HepG2 (cell line): Measurements from ENCODE around the gene PTPRD. TPM values are rescaled to one million over a fixed set of nuclear protein-coding genes. Genes with fewer than 3 reads are reported as not detected.

Experiments used
- ATAC-seq: fragments of 200-7000 bp; cut with Tn5 transposase; 3 replicates; pipeline ENCODE4 v1.9.1; 2020; ENCODE audit warnings: mild to moderate bottlenecking, moderate library complexity
- BruUV-seq: library from RNA; stranded (reverse); fragments of 400-500 nt; replicated peaks from 2 replicates; lab custom pipeline; 2021; lab: Mats Ljungman, UMichigan
- CTCF ChIA-PET: fragments of 300-600 bp; formaldehyde crosslinking; extraction: SDS; loops from one replicate; lab custom pipeline; 2021; ENCODE audit warnings: low total read pairs, inconsistent platforms, low intra/inter-chr PET ratio; lab: Yijun Ruan, JAX
- POLR2A ChIA-PET: fragments of 350-600 bp; sonication (Branson Sonifier 250); formaldehyde crosslinking; loops from one replicate; lab custom pipeline; 2020; ENCODE audit warnings: antibody characterized with exemption, inconsistent platforms; lab: Yijun Ruan, JAX
- DNase-seq: peaks from one replicate; pipeline ENCODE4 v3.0.0-alpha.2; 2015; ENCODE audit warnings: low spot score
- FAIRE-seq: peaks from 3 replicates; lab custom pipeline; 2011; peaks lifted over from hg19 to GRCh38; lab: Jason Lieb, UNC
- H2AFZ ChIP-seq: one replicate; pipeline ENCODE4 v1.6.1; 2011; ENCODE audit warnings: low read length, inconsistent platforms
- H3K27ac ChIP-seq: fragments of 300-600 bp; 3 replicates; pipeline ENCODE4 v1.8.0; 2011; ENCODE audit warnings: mixed run types, mild to moderate bottlenecking, mixed read lengths, low read length, inconsistent platforms; ENCODE audit not compliant: insufficient read depth; ENCODE audit errors: extremely low read length
- H3K27me3 ChIP-seq, 2 experiments: fragments of 200-600 bp in 1 of 2; 2 replicates in 1 of 2; 3 replicates in 1 of 2; pipeline versions ENCODE4 v1.6.0 to v1.8.0; 2011; ENCODE audit warnings: low read length in 2 of 2, mild to moderate bottlenecking in 2 of 2, moderate library complexity in 2 of 2, inconsistent platforms in 1 of 2; ENCODE audit not compliant: insufficient read depth in 2 of 2, control insufficient read depth in 1 of 2
- H3K36me3 ChIP-seq, 2 experiments: fragments of 200-600 bp in 1 of 2; replicated peaks in 1 of 2; 2 replicates in 1 of 2; 3 replicates in 1 of 2; pipeline versions ENCODE4 v1.5.1 to v1.8.0; 2011; ENCODE audit warnings: low read length in 2 of 2, inconsistent platforms in 1 of 2; ENCODE audit not compliant: insufficient read depth in 2 of 2, control insufficient read depth in 1 of 2
- H3K4me1 ChIP-seq: 2 replicates; pipeline ENCODE4 v1.5.1; 2012; ENCODE audit warnings: low read length, inconsistent platforms; ENCODE audit not compliant: insufficient read depth
- H3K4me2 ChIP-seq: 2 replicates; pipeline ENCODE4 v1.6.0; 2011; ENCODE audit warnings: low read depth, low read length, inconsistent platforms
- H3K4me3 ChIP-seq, 3 experiments: fragments of 200-600 bp in 1 of 3; sonication (generic), shearing (Covaris generic) in 1 of 3; replicated peaks in 1 of 3; 2 replicates each; pipeline ENCODE4 v1.5.1; 2011 to 2016; ENCODE audit warnings: low read length in 3 of 3, inconsistent platforms in 2 of 3, low read depth in 2 of 3, mild to moderate bottlenecking in 2 of 3, control low read depth in 1 of 3, mixed read lengths in 1 of 3; ENCODE audit not compliant: insufficient read depth in 1 of 3
- H3K79me2 ChIP-seq: one replicate; pipeline ENCODE4 v1.6.1; 2011; ENCODE audit warnings: low read length, inconsistent platforms; ENCODE audit not compliant: insufficient read depth
- H3K9ac ChIP-seq: 2 replicates; pipeline ENCODE4 v1.6.0; 2011; ENCODE audit warnings: mild to moderate bottlenecking, low read depth, low read length, inconsistent platforms; ENCODE audit not compliant: insufficient read depth
- H3K9me3 ChIP-seq: 2 replicates; pipeline ENCODE4 v1.5.1; 2012; ENCODE audit warnings: mild to moderate bottlenecking, low read length
- H4K20me1 ChIP-seq: 2 replicates; pipeline ENCODE4 v1.6.0; 2011; ENCODE audit warnings: inconsistent platforms, mild to moderate bottlenecking, low read length, moderate library complexity; ENCODE audit not compliant: insufficient read depth
- FOXK2 ChIP-seq: fragments of 450-650 bp; IDR thresholded peaks from 2 replicates; pipeline ENCODE4 v1.6.1; 2016
- NR2F2 ChIP-seq: IDR thresholded peaks from 2 replicates; pipeline ENCODE4 v1.6.1; 2012; ENCODE audit warnings: low read depth, inconsistent platforms, borderline replicate concordance
- SALL2 ChIP-seq: sonication (generic); formaldehyde crosslinking; IDR thresholded peaks from 2 replicates; pipeline ENCODE4 v1.8.1; 2023; ENCODE audit warnings: mild to moderate bottlenecking, missing genetic modification reagents, inconsistent platforms
- SIN3B ChIP-seq: fragments of 150-350 bp; IDR thresholded peaks from 2 replicates; pipeline ENCODE4 v1.6.1; 2014; ENCODE audit warnings: low read length
- SRF ChIP-seq: IDR thresholded peaks from 2 replicates; pipeline ENCODE4 v1.6.1; 2011; ENCODE audit warnings: mild to moderate bottlenecking, low read depth, low read length, moderate library complexity
- ZNF333 ChIP-seq: sonication (generic); formaldehyde crosslinking; IDR thresholded peaks from 2 replicates; pipeline ENCODE4 v1.4.0; 2020; ENCODE audit warnings: mild to moderate bottlenecking, missing genetic modification reagents, borderline replicate concordance
- ZNF337 ChIP-seq: sonication (generic); formaldehyde crosslinking; IDR thresholded peaks from 2 replicates; pipeline ENCODE4 v1.5.1; 2020; ENCODE audit warnings: missing genetic modification reagents, low read depth, mild to moderate bottlenecking, borderline replicate concordance
- ZNF660 ChIP-seq: sonication (generic); formaldehyde crosslinking; IDR thresholded peaks from 2 replicates; pipeline ENCODE4 v1.5.1; 2020; ENCODE audit warnings: mild to moderate bottlenecking, low read depth, missing genetic modification reagents, borderline replicate concordance
- ZNF766 ChIP-seq: sonication (generic); formaldehyde crosslinking; IDR thresholded peaks from 2 replicates; pipeline ENCODE4 v1.5.0; 2020; ENCODE audit warnings: missing genetic modification reagents, borderline replicate concordance
- ZNF816 ChIP-seq: sonication (generic); formaldehyde crosslinking; IDR thresholded peaks from 2 replicates; pipeline ENCODE4 v1.8.0; 2022; ENCODE audit warnings: missing genetic modification reagents, mild to moderate bottlenecking, borderline replicate concordance
- WGBS: methylation state at CpG from one replicate; pipeline ENCODE4 v1.1.6; 2017; ENCODE audit warnings: low lambda C conversion rate; 5-methylcytosine and 5-hydroxymethylcytosine counted together
- in situ Hi-C: cut with HindIII; loops from 2 replicates; pipeline ENCODE4 v1.10.0; 2017; ENCODE audit warnings: low pct_unique_long_range_greater_than_20kb; ENCODE audit not compliant: extremely low pct_ligation_motif_present
- intact Hi-C: fragments of 100-400 bp; cut with micrococcal nuclease; formaldehyde crosslinking; loops from one replicate; pipeline ENCODE4 v1.10.0; 2022; ENCODE audit not compliant: unreplicated experiment
- polyA plus RNA-seq, 8 experiments: library from polyadenylated mRNA; depleted of rRNA in 3 of 8; stranded (reverse) in 7 of 8; unstranded in 1 of 8; fragments of >200 nt; fragmentation: Illumina TruSeq in 4 of 8; extraction: Trizol in 4 of 8; gene quantifications; 2 replicates each; pipeline versions ENCODE4 v1.2.1 to v1.2.3, GENCODE V29; 2011 to 2016; ENCODE audit warnings: low read depth in 4 of 8, missing spikeins in 1 of 8, mixed read lengths in 1 of 8; ENCODE audit not compliant: insufficient read depth in 1 of 8
- total RNA-seq, 5 experiments: library from RNA; depleted of rRNA; stranded (reverse); fragments of >200 nt; fragmentation: Illumina TruSeq; extraction: Trizol; gene quantifications; 2 replicates each; pipeline ENCODE4 v1.2.3, GENCODE V29; 2016; ENCODE audit warnings: low read depth in 1 of 5
- TF ChIP-seq, protein P1 (sequence below): sonication (generic); formaldehyde crosslinking; IDR thresholded peaks from 2 replicates; pipeline ENCODE4 v1.8.0; 2022; ENCODE audit warnings: mild to moderate bottlenecking, missing genetic modification reagents; ENCODE audit not compliant: insufficient replicate concordance
- TF ChIP-seq, protein P2 (sequence below): IDR thresholded peaks from 2 replicates; pipeline ENCODE4 v1.6.1; 2016; ENCODE audit warnings: missing biosample characterization, missing genetic modification reagents, low read depth

The PTPRD gene
- total and polyA plus RNA-seq, 2 of the 13 experiments (the other 11 are each of a cell fraction or from before 2014, with no cell fraction given), result 0.05 TPM; not detected in 1

DNA sequence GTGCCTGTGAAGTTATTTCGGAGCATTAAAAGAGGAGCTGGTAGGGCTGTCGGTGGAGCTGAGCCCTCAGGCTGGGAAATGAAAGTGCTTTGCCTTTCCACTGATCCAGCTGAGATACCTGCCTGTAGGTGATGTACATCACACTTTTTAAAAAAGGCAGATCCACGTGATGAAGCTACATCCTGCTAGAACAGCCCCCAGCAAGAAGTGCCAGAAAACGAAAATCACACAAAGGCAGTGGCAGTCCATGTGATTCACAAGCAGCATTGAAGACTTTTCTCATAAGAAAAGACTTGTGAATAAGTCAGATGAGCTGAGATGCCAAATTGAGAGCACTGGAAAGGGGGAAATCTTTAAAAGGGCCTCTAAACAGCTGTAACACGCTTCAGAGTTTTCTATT lies 765.1 kb downstream of the PTPRD start:
- Histone ChIP-seq H3K4me3 (no peak overlapping the region), H3K9me3 (no peaks in the 10 kb centered on the region), H3K4me2 (no peak overlapping the region), H3K27me3 (no peaks in the 10 kb centered on the region), H3K4me1 (no peaks in the 10 kb centered on the region), H2AFZ (no peak overlapping the region), H4K20me1 (no peaks in the 10 kb centered on the region), H3K9ac (no peak overlapping the region), H3K79me2 (no peaks in the 10 kb centered on the region), H3K27ac (no peak overlapping the region), H3K36me3 (no peaks in the 10 kb centered on the region)
- no peak for FAIRE-seq
- CTCF ChIA-PET, result no interaction called here
- 1% methylated on average over 5 of the region's 5 CpGs for WGBS
- BruUV-seq, result no TSS peak
- TF ChIP-seq, protein P1, sequence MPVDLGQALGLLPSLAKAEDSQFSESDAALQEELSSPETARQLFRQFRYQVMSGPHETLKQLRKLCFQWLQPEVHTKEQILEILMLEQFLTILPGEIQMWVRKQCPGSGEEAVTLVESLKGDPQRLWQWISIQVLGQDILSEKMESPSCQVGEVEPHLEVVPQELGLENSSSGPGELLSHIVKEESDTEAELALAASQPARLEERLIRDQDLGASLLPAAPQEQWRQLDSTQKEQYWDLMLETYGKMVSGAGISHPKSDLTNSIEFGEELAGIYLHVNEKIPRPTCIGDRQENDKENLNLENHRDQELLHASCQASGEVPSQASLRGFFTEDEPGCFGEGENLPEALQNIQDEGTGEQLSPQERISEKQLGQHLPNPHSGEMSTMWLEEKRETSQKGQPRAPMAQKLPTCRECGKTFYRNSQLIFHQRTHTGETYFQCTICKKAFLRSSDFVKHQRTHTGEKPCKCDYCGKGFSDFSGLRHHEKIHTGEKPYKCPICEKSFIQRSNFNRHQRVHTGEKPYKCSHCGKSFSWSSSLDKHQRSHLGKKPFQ (CRISPR knock-in tag), result no peak
- TF ChIP-seq, protein P2, sequence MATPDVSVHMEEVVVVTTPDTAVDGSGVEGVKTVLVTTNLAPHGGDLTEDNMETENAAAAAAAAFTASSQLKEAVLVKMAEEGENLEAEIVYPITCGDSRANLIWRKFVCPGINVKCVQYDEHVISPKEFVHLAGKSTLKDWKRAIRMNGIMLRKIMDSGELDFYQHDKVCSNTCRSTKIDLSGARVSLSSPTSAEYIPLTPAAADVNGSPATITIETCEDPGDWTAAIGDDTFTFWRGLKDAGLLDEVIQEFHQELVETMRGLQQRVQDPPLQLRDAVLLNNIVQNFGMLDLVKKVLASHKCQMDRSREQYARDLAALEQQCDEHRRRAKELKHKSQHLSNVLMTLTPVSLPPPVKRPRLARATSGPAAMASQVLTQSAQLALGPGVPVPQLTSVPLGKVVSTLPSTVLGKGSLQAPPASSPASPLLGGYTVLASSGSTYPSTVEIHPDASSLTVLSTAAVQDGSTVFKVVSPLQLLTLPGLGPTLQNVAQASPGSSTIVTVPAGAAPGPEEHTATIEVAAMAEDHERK (CRISPR knock-in tag), result no peak
- TF ChIP-seq ZNF816 (no peak), FOXK2 (no peak), SALL2 (CRISPR knock-in tag) (no peak), NR2F2 (no peak), SIN3B (no peak), SRF (no peak), ZNF660 (no peak), ZNF337 (CRISPR knock-in tag) (no peak), ZNF333 (CRISPR knock-in tag) (no peak), ZNF766 (CRISPR knock-in tag) (no peak)
- no peak for DNase-seq
- in situ Hi-C loops, result no loop called here
- ATAC-seq, result no peak
- POLR2A ChIA-PET, result no interaction called here
- intact Hi-C loops, result no loop called here
